BJ (cell line): ENCODE results near the gene VCX2. TPM values are rescaled to one million over a fixed set of nuclear protein-coding genes. Genes with fewer than 3 reads are reported as not detected.
"Not testable (repeated sequence)": the region's sequence is repeated elsewhere in the genome, so short reads cannot be mapped to it uniquely, and the experiment has no call there.

Experiments
- CTCF ChIA-PET: fragments of 350-600 bp; formaldehyde crosslinking; extraction: SDS; loops from one replicate; lab custom pipeline; 2021; ENCODE audit warnings: antibody characterized with exemption, inconsistent platforms; lab: Yijun Ruan, JAX
- POLR2A ChIA-PET: fragments of 300-600 bp; sonication (Branson Sonifier 250); formaldehyde crosslinking; extraction: SDS; loops from one replicate; lab custom pipeline; 2021; ENCODE audit warnings: antibody characterized with exemption; lab: Charles Lee
- DNase-seq: peaks from one replicate; pipeline ENCODE4 v3.0.0-alpha.2; 2011; ENCODE audit warnings: low read depth
- H3K27me3 ChIP-seq: 2 replicates; pipeline ENCODE4 v1.6.0; 2011; ENCODE audit warnings: low read length; ENCODE audit not compliant: control insufficient read depth, insufficient read depth
- H3K36me3 ChIP-seq: 2 replicates; pipeline ENCODE4 v1.5.1; 2011; ENCODE audit warnings: low read length; ENCODE audit not compliant: control insufficient read depth, insufficient read depth
- H3K4me3 ChIP-seq: 2 replicates; pipeline ENCODE4 v1.5.1; 2011; ENCODE audit warnings: low read depth, mild to moderate bottlenecking, control low read depth, low read length
- CTCF ChIP-seq: IDR thresholded peaks from 2 replicates; pipeline ENCODE4 v1.5.1; 2011; ENCODE audit warnings: low read depth, mild to moderate bottlenecking, control low read depth, inconsistent platforms, low read length, moderate library complexity; ENCODE audit not compliant: insufficient read depth
- polyA plus RNA-seq: library from polyadenylated mRNA; depleted of rRNA; stranded (reverse); fragments of >200 nt; gene quantifications from 2 replicates; pipeline ENCODE4 v1.2.3, GENCODE V29; 2011; rRNA removed
- small RNA-seq: library from RNA; depleted of rRNA; stranded (forward); fragments of <200 nt; gene quantifications from one replicate; pipeline ENCODE3, GENCODE V24; 2012; ENCODE audit warnings: low replicate concordance, low read depth; ENCODE audit not compliant: insufficient read length

VCX2 gene
- polyA plus RNA-seq, 1 experiment = not detected

GRCh38 chrX:8125566-8125965 lies 45.5 kb downstream of the VCX2 start:
- Histone ChIP-seq H3K27me3 (no peaks in the 10 kb centered on the region), H3K4me3 (no peak overlapping the region), H3K36me3 (no peaks in the 10 kb centered on the region)
- CTCF ChIA-PET = no interaction called here
- DNase-seq = no peak
- POLR2A ChIA-PET = no interaction called here
- no peak for TF ChIP-seq CTCF

- H3K4me3 ChIP-seq = no peak overlapping the region
- no peaks in the 10 kb centered on the region for H3K27me3 ChIP-seq
- ChIA-PET POLR2A (no interaction called here), CTCF (no interaction called here)
- no peak for TF ChIP-seq CTCF
- no peak for DNase-seq
- H3K36me3 ChIP-seq = no peaks in the 10 kb centered on the region
Observed at GRCh38 chrX:8122538-8122937, 48.5 kb downstream of the VCX2 start.

- CTCF ChIA-PET, H3K27me3 ChIP-seq, POLR2A ChIA-PET, DNase-seq, H3K36me3 ChIP-seq, H3K4me3 ChIP-seq: not testable (repeated sequence)
Observed at GRCh38 chrX:8121391-8121790, 49.7 kb downstream of the VCX2 start.

Small RNAs within 50 kb of the gene (small RNA-seq; reads per million reads assigned to genes)
- 179 reads per million, percentile 93 among the genes with 10 or more reads in this experiment for gene MIR651

Other genes with a start within 250 kb of the VCX2 start
- gene PNPLA4, start 243.9 kb downstream of the VCX2 start, polyA plus RNA-seq = 20.1 and 26.0 TPM in 2 replicates